GM06990 (cell line): ENCODE data around the gene AKAP13.

Experiments used
- DNase-seq: peaks from one replicate; pipeline ENCODE4 v3.0.0-alpha.2; 2011; ENCODE audit not compliant: insufficient read length; ENCODE audit errors: extremely low read depth
- H3K27me3 ChIP-seq: replicated peaks from 2 replicates; pipeline ENCODE4 v1.6.0; 2011; ENCODE audit warnings: low read length; ENCODE audit not compliant: control insufficient read depth, insufficient read depth
- H3K36me3 ChIP-seq: 2 replicates; pipeline ENCODE4 v1.5.1; 2011; ENCODE audit warnings: low read length; ENCODE audit not compliant: control insufficient read depth, insufficient read depth
- H3K4me3 ChIP-seq: replicated peaks from 2 replicates; pipeline ENCODE4 v1.5.1; 2011; ENCODE audit warnings: low read depth, mild to moderate bottlenecking, control low read depth, low read length
- CTCF ChIP-seq: IDR thresholded peaks from 2 replicates; pipeline ENCODE4 v1.5.1; 2011; ENCODE audit warnings: low read length, control low read depth, mild to moderate bottlenecking, inconsistent platforms; ENCODE audit not compliant: insufficient read depth, poor library complexity, severe bottlenecking

Gene AKAP13

DNA sequence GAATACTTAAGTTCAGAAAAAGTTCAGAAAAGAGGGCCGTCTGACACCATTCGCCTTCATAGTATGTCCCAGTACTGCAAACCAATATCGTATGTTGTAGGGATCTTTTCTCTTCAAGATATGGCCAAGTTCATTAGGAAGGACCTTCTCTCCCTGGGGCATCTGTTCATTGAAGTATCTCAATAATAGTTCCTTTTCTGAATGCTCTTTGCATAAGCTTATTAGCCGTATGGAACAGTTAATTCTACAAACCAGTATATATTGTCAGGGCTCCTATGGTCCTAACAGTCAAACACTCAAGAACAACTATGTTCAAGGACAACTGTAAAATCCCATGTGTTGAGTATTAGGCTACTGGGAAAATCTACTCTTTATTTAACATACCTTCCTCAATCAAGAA is 211.2 kb downstream of the AKAP13 start:
- H3K4me3 ChIP-seq: no peak overlapping the region
- TF ChIP-seq CTCF: no peak
- no peaks in the 10 kb centered on the region for H3K27me3 ChIP-seq
- H3K36me3 ChIP-seq: peaks cover 2% of the 10 kb centered on the region
- DNase-seq: no peak

- no peak for TF ChIP-seq CTCF
- H3K36me3 ChIP-seq: peaks cover 2% of the 10 kb centered on the region
- H3K4me3 ChIP-seq: no peak overlapping the region
- H3K27me3 ChIP-seq: no peaks in the 10 kb centered on the region
- DNase-seq: no peak
These were observed 211.7 kb downstream of the AKAP13 start for GRCh38 chr15:85592148-85592547.

- Histone ChIP-seq H3K36me3 (peaks cover 2% of the 10 kb centered on the region), H3K4me3 (no peak overlapping the region), H3K27me3 (no peaks in the 10 kb centered on the region)
- no peak for DNase-seq
- no peak for TF ChIP-seq CTCF
These were observed 213.5 kb downstream of the AKAP13 start for GRCh38 chr15:85593809-85594445.

DNA sequence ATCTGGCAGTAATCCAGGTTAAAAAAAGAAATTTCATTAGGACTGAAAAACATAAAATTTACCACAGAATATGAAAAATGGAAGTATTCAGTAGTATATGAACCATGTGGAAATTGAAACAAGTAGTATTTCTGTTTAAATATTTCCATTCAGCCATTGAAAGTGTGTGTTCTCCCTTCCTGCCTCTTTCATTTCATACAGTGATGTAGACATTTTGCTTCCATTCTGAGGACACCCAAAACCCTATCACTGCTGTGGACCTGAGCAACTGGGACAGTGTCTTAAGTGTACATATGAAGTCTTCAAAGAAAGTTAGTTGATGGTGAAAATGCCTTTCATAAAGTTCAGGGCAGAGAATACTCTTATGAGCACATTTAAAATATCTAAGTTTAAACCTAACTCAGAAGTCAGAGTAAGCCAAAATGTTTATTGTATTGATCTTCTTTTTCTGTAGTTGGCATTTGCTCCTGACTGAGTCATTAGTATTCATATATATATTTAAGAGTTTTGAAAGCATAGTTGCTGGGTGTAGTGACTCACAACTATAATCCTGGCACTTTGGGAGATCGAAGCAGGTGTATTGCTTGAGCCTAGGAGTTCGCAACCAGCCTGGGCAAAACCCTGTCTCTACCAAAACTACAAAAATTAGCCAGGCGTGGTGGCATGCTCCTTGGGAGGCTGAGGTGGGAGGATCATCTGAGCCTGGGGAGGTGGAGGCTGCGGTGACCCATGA is 215.6 kb downstream of the AKAP13 start:
- no peak for DNase-seq
- H3K4me3 ChIP-seq: no peak overlapping the region
- TF ChIP-seq CTCF: no peak
- H3K36me3 ChIP-seq: peaks cover 3% of the 10 kb centered on the region
- no peaks in the 10 kb centered on the region for H3K27me3 ChIP-seq

- Histone ChIP-seq H3K27me3 (no peaks in the 10 kb centered on the region), H3K36me3 (peaks cover 3% of the 10 kb centered on the region), H3K4me3 (no peak overlapping the region)
- TF ChIP-seq CTCF: no peak
- DNase-seq: no peak
These were observed 216.9 kb downstream of the AKAP13 start for GRCh38 chr15:85597155-85597815.
